Ectodermal cell (in vitro differentiated cells): ENCODE measurements around the gene TMEM163.
"Not testable (repeated sequence)": the region's sequence is repeated elsewhere in the genome, so short reads cannot be mapped to it uniquely, and the experiment has no call there.

Experiments
- H3K27ac ChIP-seq: 2 replicates; pipeline ENCODE4 v1.7.0; 2013; ENCODE audit warnings: mild to moderate bottlenecking, low read depth, low read length; ENCODE audit not compliant: insufficient read depth, poor library complexity, severe bottlenecking
- H3K27me3 ChIP-seq: 2 replicates; pipeline ENCODE4 v1.7.0; 2013; ENCODE audit warnings: mild to moderate bottlenecking, low read length; ENCODE audit not compliant: insufficient read depth, control insufficient read depth, poor library complexity, severe bottlenecking
- H3K36me3 ChIP-seq: one replicate; pipeline ENCODE4 v1.7.0; 2013; ENCODE audit warnings: low read length; ENCODE audit not compliant: control insufficient read depth, insufficient read depth
- H3K4me1 ChIP-seq: one replicate; pipeline ENCODE4 v1.7.0; 2013; ENCODE audit warnings: low read length; ENCODE audit not compliant: control insufficient read depth, insufficient read depth
- H3K4me3 ChIP-seq: 2 replicates; pipeline ENCODE4 v1.7.0; 2013; ENCODE audit warnings: low read depth, low read length, control low read depth; ENCODE audit not compliant: insufficient read depth
- H3K9me3 ChIP-seq: 2 replicates; pipeline ENCODE4 v1.7.0; 2013; ENCODE audit warnings: mild to moderate bottlenecking, low read length, moderate library complexity; ENCODE audit not compliant: control insufficient read depth
- WGBS, 2 experiments: methylation state at CpG; one replicate each; pipeline ENCODE4 v1.1.7; 2013; ENCODE audit warnings: missing lambda C conversion rate in 2 of 2; 5-methylcytosine and 5-hydroxymethylcytosine counted together

TMEM163 gene

DNA sequence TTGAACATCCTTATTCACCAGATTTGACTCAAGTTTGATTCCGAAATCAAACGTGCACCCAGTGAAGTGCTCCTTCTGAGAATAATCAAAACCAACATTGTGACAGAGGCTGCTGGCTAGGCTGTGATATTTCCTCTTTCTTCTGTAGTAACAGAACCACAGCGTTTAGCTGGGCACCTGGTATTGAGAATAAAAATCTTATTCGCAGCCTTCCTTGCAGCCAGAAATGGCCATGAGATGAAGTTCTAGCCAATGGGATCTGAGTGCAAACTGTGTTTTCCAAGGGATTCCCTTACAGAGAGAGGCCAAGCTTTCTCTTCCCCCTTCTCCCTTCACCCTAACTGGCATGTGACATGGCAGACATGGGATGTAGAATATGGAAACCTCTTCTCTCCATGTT, 51.7 kb downstream of the TMEM163 start:
- no peaks in the 10 kb centered on the region for H3K36me3 ChIP-seq
- no peaks in the 10 kb centered on the region for H3K9me3 ChIP-seq
- no peak overlapping the region for H3K4me3 ChIP-seq
- WGBS, 2 experiments = 91 to 97% methylated on average over 4 of the region's 4 CpGs
- no peaks in the 10 kb centered on the region for H3K27me3 ChIP-seq
- H3K4me1 ChIP-seq = peaks cover 10% of the 10 kb centered on the region
- H3K27ac ChIP-seq = no peak overlapping the region

DNA sequence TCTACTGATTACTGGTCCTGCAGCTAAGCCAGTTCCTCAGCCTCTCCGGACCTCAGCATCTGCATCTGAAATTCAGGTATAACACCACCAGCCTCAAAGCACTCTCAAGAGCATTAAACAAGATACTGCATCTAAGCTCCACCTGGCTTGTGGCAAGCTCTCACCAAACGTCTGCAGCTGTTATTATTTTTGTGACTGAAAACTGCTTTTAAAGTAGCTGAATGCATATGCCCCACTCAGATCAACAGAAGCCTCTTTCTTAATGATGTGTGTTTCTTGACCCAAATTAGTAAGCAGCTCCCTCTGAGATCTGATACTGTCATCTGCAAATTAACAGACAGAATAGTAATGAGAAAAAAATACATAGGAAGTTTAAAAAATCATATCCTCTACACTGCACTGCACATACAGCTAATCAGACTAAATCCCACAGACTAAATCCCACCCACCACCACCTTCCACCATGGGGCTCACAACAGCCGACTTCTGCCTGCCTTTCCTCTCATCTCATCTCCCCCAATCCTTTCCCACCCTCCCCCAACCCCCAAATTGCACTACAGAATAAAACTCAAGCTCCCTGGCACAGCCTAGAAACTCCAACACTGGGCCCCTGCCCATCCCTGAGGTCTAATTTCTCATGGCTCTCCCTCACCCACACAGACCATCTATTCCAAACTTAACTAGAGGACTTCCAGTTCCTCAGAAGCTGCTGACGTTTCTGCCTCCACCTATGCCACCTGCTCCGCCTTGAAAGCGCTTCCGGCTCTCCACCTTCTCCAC, 52.9 kb downstream of the TMEM163 start:
- H3K27me3 ChIP-seq = no peaks in the 10 kb centered on the region
- H3K27ac ChIP-seq = no peak overlapping the region
- H3K9me3 ChIP-seq = no peaks in the 10 kb centered on the region
- WGBS, 2 experiments = 90 to 93% methylated on average over 7 of the region's 7 CpGs
- H3K4me3 ChIP-seq = no peak overlapping the region
- H3K4me1 ChIP-seq = peaks cover 2% of the 10 kb centered on the region
- H3K36me3 ChIP-seq = no peaks in the 10 kb centered on the region

DNA sequence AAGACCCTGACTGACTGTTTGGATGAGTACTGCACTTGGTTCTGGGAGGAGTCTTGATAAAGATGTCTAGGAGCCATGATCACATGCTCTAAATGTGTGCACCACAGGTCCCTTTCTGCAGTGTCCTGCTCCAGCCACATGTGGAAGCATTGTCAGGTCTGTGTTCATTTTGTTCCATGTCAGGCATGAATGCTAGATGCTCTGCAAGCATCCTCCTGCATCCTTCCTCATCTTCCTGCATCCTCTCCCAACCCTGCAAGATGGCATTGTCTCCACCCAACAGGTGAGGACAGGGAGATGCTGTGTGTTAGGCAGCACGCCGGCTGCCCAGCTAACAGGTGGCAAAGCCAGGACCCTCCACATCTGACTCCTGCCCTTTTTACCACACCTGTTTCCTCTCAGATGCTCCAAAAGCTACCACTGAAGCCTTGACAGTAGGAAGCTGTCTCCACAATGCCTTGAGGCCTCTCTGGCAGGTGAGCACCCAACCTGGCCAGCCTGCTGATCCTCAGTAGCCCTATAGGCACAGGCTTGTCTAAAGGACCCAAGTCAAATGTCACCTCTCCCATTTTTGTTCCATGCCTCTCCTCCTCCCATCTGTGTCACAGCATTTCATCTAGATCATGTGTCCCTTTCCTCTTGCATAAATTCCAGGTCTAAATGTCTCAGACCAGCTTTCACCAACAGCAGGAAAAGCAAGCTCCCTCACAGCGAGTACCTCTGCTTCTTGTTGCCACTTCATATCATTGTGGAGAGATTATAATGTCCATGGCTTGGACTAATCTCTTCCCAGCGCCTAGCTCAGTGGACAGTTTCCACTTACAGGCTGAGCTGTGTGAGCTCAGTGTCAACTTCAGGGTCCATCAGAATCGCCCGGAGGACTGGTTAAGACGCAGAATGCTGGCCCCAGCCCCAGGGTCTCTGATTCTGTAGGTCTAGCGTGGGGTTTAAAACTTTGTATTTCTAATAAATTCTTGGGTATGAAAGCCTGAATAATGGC, 55.0 kb downstream of the TMEM163 start:
- Histone ChIP-seq H3K27ac (no peak overlapping the region), H3K36me3 (no peaks in the 10 kb centered on the region), H3K4me3 (no peak overlapping the region), H3K4me1 (no peaks in the 10 kb centered on the region), H3K27me3 (no peaks in the 10 kb centered on the region), H3K9me3 (no peaks in the 10 kb centered on the region)
- 94 to 96% methylated on average over 8 of the region's 8 CpGs for WGBS, 2 experiments

DNA sequence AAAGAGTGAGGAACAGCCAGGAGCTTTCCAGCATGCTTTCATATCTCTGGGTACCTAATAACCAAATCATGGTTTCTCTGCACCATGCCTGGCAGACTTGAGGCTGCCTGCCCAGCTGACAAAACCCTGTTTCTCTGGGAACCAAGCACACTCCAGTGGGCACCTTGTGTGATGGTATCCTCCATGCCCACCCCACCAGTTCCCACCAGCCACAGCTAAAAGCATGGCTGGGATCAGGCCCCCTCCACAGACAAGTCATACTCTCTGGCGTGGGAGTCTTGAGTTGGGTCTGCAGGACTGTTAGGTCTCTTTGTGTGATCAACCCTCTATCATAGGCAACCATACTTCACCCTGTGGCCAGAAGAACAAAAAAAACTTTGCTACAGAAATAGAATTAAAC, 56.0 kb downstream of the TMEM163 start:
- Histone ChIP-seq H3K27ac (no peak overlapping the region), H3K9me3 (no peaks in the 10 kb centered on the region), H3K36me3 (no peaks in the 10 kb centered on the region), H3K27me3 (no peaks in the 10 kb centered on the region), H3K4me1 (no peaks in the 10 kb centered on the region), H3K4me3 (no peak overlapping the region)
- 88 to 89% methylated on average over 1 of the region's 1 CpG for WGBS, 2 experiments

DNA sequence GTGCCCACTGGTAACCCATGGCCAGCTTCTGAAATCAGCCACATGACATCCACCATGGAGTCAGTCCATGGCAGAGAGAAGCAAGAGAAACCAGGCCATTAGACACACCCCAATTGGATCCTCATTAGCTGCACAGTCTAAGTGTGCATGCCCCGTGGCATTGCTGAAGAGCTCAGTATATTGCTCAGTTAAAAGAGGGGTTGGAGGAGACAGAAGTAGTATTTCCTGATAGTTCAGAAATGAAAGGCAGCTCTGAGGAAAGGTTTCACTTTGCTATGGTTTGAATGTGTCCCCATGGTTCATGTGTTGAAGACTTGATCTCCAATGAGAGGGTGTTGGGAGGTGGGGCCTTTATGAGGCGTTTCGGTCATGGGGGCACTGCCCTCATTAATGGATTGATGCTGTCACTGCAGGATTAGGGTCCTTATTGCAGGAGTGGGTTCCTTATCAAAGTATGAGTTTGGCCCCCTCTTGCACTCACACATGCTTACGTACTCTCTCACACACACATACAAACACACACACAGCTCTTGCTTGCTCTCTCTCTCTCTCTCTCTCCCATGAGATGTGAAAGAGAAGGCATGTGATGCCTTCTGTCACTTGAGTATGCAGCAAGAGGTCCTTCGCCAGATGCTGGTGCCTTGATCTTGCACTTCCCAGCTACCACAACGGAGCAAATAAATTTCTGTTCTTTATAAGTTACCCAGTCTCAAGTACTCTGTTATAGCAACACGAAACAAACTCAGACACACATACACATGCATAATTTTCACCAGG, 58.0 kb downstream of the TMEM163 start:
- 89 to 93% methylated on average over 7 of the region's 7 CpGs for WGBS, 2 experiments
- no peak overlapping the region for H3K27ac ChIP-seq
- no peaks in the 10 kb centered on the region for H3K9me3 ChIP-seq
- no peaks in the 10 kb centered on the region for H3K27me3 ChIP-seq
- H3K36me3 ChIP-seq = no peaks in the 10 kb centered on the region
- H3K4me3 ChIP-seq = no peak overlapping the region
- no peaks in the 10 kb centered on the region for H3K4me1 ChIP-seq

DNA sequence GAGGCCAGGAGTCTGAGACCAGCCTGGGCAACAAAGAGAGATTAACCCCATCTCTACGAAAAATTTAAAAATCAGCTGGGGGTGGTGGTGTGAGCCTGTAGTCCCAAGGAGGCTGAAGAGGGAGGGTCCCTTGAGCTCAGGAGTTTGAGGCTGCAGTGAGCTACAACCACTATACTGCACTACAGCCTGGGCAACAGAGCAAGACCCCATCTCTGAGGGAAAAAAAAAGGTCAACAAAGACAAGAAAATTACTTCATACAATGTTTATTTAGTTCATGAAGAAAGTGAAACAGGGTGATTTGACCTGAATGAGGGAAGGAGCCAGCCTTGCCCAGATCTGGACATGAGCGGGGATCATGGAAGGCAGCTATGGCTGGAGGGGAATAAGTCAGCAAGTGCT, 59.1 kb downstream of the TMEM163 start:
- H3K4me3 ChIP-seq = no peak overlapping the region
- WGBS, 2 experiments = 49 to 50% methylated on average over 2 of the region's 2 CpGs
- H3K36me3 ChIP-seq = no peaks in the 10 kb centered on the region
- no peaks in the 10 kb centered on the region for H3K27me3 ChIP-seq
- no peak overlapping the region for H3K27ac ChIP-seq
- no peaks in the 10 kb centered on the region for H3K9me3 ChIP-seq
- no peaks in the 10 kb centered on the region for H3K4me1 ChIP-seq

DNA sequence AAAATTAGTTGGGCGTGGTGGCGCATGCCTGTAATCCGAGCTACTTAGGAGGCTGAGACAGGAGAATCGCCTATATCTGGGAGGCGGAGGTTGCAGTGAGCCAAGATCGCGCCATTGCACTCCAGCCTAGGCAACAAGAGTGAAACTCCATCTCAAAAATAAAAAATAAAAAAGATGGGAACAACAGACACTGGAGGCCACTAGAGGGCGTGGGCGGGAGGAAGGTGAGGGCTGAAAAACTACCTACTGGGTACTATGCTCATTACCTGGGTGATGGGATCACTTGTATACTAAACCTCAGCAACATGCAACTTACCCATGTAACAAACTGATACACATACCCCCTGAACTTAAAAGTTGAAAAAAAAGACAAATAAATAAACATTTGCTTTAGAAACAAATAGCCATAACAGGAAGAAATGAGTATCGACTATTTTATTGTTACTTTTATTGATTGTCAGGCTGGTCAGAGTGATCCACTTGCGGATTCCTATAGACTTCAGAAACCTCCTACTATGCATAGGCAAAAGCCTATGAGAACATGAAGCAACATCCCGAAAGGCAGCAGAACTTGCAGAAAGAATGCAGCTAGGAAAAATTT, 61.0 kb downstream of the TMEM163 start:
- Histone ChIP-seq H3K27me3 (no peaks in the 10 kb centered on the region), H3K36me3 (no peaks in the 10 kb centered on the region), H3K4me3 (no peak overlapping the region), H3K27ac (no peak overlapping the region), H3K9me3 (no peaks in the 10 kb centered on the region), H3K4me1 (no peaks in the 10 kb centered on the region)
- 76 to 77% methylated on average over 12 of the region's 12 CpGs for WGBS, 2 experiments

DNA sequence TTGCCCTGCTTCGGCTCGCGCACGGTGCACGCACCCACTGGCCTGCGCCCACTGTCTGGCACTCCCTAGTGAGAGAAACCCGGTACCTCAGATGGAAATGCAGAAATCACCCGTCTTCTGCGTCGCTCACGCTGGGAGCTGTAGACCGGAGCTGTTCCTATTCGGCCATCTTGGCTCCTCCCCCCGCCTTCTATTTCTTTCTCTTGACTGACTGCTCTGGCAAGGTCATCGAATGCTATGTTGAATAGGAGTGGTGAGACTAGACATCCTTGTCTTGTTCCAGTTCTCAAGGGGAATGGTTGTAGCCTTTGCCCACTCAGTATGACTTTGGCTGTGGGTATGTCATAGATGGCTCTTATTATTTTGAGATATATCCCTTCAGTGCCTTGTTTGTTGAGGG, 62.4 kb downstream of the TMEM163 start:
- not testable (repeated sequence) for H3K36me3 ChIP-seq, H3K27me3 ChIP-seq, H3K4me3 ChIP-seq, H3K9me3 ChIP-seq, H3K27ac ChIP-seq, H3K4me1 ChIP-seq
- WGBS, 2 experiments = 80 to 89% methylated on average over 7 to 8 of the region's 15 CpGs

DNA sequence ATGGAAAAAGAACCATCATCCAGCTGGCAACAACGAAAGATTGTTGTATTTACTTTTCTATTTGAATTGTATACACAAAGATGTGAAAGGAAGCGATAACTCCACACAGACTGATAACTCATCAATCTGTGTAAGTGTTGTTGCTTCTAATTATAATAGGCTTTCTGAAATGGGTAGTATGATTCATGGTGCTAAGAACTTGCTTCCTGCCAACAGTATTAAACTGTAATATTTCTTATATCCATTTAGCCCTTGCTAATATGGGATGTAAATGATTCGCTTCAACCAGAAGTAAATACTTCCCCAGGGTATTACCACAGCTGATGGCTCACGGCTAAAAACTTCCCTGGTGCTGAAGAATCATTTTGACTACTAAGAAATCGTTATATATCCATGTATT, 70.2 kb downstream of the TMEM163 start:
- H3K27me3 ChIP-seq = no peaks in the 10 kb centered on the region
- H3K27ac ChIP-seq = no peak overlapping the region
- H3K9me3 ChIP-seq = no peaks in the 10 kb centered on the region
- H3K4me1 ChIP-seq = no peaks in the 10 kb centered on the region
- H3K4me3 ChIP-seq = no peak overlapping the region
- 89 to 100% methylated on average over 2 to 5 of the region's 5 CpGs for WGBS, 2 experiments
- H3K36me3 ChIP-seq = no peaks in the 10 kb centered on the region
